NCI-H510A treated with DMSO at 0.1 percent for 48 hours (cell line): ENCODE data around the gene PKN3.
"Not testable (repeated sequence)": the region's sequence is repeated elsewhere in the genome, so short reads cannot be mapped to it uniquely, and the experiment has no call there.

Source experiments
- DNase-seq: peaks from one replicate; lab custom pipeline; 2025; lab: John Stamatoyannopoulos, UW

Gene PKN3

GRCh38 chr9:128693738-128694137, 8.6 kb upstream of the PKN3 start:
- not testable (repeated sequence) for DNase-seq

GRCh38 chr9:128694344-128694743, 8.0 kb upstream of the PKN3 start:
- DNase-seq: no peak

DNA sequence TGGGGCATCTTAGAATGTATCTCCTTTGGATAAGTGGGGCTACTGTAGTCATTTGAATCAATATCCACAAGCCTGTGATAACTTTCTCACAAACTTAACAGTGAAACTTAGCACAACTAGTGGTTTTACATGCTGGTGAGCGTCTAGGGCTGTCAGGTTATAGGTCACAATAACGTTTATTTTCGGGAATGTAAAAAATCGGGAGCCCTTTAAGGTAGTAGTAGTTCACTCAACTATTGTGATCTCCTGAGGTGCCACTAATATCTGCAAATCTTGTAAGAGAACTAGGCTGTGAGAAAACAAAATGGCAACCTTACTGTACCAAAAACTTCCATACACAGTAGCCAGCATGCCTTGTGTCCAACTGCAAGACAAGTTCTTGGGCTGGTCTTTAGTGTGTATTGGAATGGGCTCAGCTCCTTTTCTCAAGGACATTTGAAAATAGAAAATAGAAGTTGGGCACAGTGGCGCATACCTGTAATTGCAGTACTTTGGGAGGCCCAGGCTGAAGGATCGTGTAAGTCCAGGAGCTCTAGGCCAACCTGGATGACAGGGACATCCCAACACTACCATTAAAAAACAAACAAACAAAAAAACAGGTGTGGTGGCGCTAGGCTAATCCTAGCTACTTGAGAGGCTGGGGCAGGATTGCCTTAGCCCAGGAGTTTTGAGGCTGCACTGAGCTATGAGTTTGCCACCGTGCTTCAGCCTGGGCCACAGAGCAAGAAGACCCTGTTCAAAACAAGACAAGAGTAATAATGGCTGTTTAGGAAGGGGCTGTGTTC, 5.2 kb upstream of the PKN3 start:
- DNase-seq: no peak

DNA sequence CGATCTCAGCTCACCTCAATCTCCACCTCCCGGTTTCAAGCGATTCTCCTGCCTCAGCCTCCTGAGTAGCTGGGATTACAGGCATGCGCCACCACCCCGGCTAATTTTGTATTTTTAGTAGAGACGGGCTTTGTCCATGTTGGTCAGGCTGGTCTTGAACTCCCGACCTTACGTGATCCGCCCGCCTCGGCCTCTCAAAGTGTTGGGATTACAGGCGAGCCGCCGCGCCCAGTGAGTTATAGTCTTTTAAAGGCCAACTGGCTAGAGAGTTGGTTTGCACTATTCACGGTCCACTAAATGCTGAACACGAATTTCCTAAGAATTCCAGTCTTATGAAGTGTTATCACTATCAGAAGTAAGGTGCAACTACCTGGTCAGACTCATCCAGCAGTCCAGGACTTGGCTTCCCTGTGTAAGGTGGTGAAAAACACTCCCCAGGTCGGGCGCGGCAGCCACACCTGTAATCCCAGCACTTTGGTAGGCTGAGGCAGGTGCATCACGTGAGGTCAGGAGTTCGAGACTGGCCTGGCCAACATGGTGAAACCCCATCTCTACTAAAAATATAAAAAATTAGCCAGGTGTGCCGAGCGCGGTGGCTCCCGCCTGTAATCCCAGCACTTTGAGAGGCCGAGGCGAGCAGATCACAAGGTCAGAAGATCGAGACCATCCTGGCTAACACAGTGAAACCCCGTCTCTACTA, 3.1 kb upstream of the PKN3 start:
- DNase-seq: not testable (repeated sequence)

GRCh38 chr9:128701227-128701854, 962 bp upstream of the PKN3 start:
- DNase-seq: no peak

DNA sequence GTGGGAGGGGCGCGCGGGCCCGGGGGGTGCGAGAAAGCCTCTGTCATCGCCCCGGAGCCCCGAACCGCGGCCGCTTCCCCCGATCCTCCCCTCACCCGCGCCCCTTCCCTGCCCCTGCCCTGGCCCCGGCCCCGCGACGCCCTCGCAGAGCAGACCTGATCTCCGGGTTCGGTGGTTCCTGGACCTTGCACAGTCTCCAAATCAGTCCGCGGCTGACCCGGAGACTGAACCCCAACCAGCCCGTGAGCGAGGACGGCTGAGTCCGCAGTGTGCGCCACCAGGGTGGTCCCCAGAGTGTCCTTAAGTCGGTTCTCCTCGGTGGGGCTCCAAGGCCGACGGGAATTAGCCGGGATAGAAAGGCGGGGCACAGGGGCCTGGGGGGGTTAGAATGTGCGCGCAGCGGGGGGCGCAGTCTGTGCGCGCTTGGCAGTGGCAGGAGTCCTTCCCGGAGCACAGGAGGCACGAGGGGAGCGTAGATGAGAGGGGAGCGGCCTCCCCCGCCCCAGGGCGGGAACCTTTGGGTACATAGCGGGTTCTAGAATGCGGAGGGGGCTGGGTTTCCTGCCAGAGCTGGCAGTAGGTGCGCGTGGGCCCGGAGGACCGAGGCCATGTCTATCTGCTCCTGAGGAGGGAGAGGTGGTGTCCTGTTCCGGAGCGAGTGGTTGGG, 779 bp downstream of the PKN3 start:
- no peak for DNase-seq

DNA sequence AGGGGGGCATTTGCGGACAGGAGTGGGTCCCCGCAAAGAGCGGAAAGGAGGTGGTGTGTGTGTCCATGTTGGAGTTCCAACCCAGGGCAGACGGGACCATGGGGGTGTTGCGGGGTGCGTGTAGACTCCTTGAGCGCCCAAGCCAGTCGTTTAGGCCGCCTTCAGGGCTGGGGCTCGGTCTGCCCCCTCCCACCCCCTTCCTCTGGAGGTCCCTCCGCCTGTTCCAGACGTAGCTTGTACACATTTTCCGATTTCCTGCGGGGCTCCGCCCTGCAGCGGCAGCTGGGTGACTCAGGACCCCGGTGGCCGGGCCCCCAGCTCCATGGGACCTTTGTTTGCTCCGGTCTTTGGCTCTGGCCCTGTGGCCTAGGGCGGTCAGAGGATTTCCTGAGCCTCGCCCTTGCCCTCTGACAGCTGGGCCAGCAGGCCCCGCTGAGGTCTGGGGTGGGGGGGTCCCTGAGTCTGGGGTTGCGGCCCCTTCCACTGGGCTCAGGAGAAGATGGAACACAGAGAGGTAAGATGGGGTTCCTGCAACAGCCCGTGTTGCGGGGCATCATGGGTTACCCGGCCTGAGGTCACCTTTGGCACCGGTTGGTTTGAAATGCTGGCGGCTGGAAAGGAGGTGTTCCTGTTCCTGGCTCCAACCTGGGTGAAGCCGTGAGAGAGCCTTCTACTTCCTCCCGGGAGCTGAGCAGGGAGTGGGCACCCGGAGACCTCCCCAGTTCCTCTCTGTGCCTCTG, 1.5 kb downstream of the PKN3 start:
- no peak for DNase-seq

- no peak for DNase-seq
These were observed 2.0 kb downstream of the PKN3 start for GRCh38 chr9:128704356-128704670.

GRCh38 chr9:128705051-128705965, 3.0 kb downstream of the PKN3 start:
- no peak for DNase-seq

DNA sequence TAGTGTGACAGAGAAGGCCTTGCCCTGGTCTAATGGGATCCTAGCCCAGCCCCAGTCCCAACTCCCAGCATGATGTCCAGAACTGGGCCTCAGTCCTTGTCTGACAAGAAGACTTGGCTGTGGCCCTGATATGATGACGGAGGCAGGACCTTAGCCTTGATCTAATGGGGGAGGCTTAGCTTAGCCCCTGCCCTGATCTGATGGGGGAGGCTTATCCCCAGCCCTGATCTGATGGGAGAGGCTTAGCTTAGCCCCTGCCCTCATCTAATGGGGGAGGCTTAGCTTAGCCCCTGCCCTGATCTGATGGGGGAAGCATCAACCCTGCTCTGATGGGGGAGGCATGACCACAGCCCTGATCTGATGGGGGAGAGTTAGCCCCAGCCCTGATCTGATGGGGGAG, 3.7 kb downstream of the PKN3 start:
- DNase-seq: no peak

- DNase-seq: no peak
These were observed 4.5 kb downstream of the PKN3 start for GRCh38 chr9:128706671-128707381.

DNA sequence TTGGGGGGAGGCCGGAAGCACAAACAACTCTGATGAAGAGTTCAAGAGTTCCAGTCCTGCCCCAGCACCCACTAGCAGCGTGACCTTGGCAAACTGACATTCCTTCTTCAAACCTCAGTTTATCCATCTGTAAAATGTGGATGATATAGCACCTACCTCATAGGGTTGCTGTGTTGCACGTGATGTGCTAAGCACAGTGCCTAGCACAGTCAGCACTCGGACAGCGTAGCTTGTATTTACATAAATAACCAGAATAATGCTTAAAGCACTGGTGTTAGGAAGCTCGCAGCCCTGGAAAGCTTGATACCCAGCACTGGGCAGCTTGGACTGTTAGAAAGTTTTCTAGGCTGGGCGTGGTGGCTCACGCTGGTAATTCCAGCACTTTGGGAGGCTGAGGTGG, 5.1 kb downstream of the PKN3 start:
- no peak for DNase-seq

DNA sequence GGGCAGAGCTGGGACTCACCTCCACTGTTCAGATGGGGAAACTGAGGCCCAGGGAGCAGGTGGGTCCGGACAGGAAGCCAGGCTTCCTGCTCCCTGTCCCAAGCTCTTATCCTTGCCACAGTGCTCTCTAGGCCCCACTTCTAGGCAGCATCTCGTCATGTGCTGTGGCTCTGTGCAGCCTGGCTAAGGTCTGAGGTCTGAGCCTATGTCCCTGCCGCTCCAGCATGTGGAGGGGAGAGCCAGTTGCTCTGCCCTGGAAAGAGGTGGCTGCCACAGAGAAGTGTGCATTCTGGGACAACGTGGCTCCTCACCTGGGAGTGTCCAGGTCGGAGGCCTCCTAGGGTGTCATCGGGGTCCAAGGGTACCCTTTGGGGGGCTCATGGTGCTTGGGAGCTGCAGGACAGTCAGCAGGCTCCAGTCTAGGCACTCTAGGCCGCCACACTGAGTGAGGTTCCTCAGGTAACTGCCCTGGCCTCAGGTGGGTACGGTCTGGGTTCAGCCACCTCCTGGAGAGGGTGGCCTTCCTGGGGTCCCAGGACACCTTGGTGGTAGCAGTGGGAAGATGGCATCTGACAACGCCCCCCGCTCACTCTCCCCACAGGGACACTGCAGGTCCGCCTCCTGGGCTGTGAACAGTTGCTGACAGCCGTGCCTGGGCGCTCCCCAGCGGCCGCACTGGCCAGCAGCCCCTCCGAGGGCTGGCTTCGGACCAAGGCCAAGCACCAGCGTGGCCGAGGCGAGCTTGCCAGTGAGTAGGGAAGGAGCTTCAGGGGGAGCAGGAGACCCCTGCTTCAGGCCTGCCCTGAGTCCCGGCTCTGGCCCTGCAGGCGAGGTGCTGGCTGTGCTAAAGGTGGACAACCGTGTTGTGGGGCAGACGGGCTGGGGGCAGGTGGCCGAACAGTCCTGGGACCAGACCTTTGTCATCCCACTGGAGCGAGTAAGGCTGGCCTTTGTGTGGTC, 10.4 kb downstream of the PKN3 start:
- no peak for DNase-seq

DNA sequence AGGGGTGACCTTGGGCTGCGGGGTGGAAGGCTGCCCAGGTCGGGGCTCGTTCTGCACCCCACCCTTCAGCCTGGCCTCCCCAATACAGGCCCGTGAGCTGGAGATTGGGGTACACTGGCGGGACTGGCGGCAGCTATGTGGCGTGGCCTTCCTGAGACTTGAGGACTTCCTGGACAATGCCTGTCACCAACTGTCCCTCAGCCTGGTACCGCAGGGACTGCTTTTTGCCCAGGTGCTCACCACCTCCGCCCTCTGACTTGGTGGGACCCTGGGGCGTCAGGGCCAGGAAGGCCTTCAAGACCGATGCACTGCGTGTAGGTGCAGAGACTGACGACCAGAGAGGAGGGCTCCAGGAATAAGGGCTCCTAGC, 11.1 kb downstream of the PKN3 start:
- DNase-seq: no peak

- DNase-seq: no peak
These were observed 11.8 kb downstream of the PKN3 start for GRCh38 chr9:128713941-128714573.

DNA sequence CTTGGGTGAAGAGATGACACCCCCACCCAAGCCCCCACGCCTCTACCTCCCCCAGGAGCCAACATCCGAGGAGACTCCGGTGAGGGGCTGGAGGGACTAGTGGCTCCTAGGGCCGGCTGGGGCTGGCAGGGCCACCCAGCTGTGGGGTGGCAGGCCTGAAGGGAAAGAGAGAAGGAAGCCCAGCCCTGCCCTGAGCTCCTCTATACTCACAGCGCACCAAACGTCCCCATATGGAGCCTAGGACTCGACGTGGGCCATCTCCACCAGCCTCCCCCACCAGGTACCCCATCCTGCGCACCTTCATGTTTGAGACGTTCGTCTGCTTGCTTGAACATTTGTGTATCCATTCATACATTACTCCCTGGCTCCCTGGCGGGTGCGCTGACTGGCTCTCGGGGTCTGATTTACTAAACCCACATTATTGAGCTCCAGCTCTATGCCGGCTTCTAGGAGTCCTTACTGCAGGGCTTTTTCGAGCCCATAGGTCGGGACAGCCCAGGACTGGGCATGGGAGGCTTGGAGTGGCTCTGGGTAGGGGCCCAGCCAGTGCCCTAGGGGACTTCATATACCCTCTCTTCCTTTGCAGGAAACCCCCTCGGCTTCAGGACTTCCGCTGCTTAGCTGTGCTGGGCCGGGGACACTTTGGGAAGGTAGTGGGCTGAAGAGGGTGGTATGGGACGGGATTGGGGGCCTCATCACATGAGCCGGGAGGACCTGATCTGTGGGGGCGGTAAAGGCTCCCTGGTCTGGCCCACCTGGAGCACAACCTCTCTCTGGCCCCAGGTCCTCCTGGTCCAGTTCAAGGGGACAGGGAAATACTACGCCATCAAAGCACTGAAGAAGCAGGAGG, 12.5 kb downstream of the PKN3 start:
- no peak for DNase-seq

DNA sequence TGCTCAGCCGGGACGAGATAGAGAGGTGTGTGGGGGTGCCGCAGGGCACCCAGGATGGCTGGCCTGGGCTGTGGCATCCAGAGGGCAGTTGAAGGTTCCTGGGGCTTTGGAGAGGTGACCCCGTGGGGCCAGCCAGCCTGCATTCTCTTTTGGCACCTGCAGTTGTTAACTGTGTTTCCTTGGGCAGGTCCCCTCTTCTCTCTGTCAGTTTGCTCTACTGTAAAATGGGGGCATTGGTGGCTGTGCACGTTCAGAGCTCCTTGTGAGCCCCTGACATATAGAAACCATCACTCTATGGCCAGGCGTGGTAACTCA, 13.1 kb downstream of the PKN3 start:
- no peak for DNase-seq
